DOHH2 (cell line): ENCODE data around the gene UCHL3.

Experiments
- H3F3A ChIP-seq: fragments of 200-600 bp; sonication (generic), shearing (Covaris generic); 2 replicates; pipeline ENCODE4 v1.6.0; 2016; ENCODE audit warnings: antibody characterized with exemption, mild to moderate bottlenecking; ENCODE audit not compliant: control insufficient read depth, insufficient read depth
- H3K27ac ChIP-seq: fragments of 200-600 bp; sonication (generic); 2 replicates; pipeline ENCODE4 v1.5.1; 2014; ENCODE audit warnings: low read depth, mild to moderate bottlenecking, low read length, moderate library complexity
- H3K27me3 ChIP-seq: fragments of 200-600 bp; sonication (generic); 2 replicates; pipeline ENCODE4 v1.6.1; 2014; ENCODE audit warnings: mild to moderate bottlenecking, low read length, mixed read lengths; ENCODE audit not compliant: control insufficient read depth
- H3K36me3 ChIP-seq: fragments of 200-600 bp; sonication (generic); 2 replicates; pipeline ENCODE4 v1.6.1; 2014; ENCODE audit warnings: mild to moderate bottlenecking, low read length, moderate library complexity, mixed read lengths; ENCODE audit not compliant: control insufficient read depth
- H3K4me1 ChIP-seq: fragments of 200-600 bp; sonication (generic); 2 replicates; pipeline ENCODE4 v1.6.1; 2014; ENCODE audit warnings: mild to moderate bottlenecking, low read length, mixed read lengths; ENCODE audit not compliant: control insufficient read depth
- H3K4me2 ChIP-seq: fragments of 200-600 bp; sonication (generic); 2 replicates; pipeline ENCODE4 v1.6.0; 2014; ENCODE audit warnings: mild to moderate bottlenecking, low read length, moderate library complexity
- H3K4me3 ChIP-seq: fragments of 200-600 bp; sonication (generic); 2 replicates; pipeline ENCODE4 v1.5.1; 2014; ENCODE audit warnings: mild to moderate bottlenecking, low read length, mixed read lengths
- H3K79me2 ChIP-seq: fragments of 200-600 bp; sonication (generic); 2 replicates; pipeline ENCODE4 v1.6.1; 2014; ENCODE audit warnings: mild to moderate bottlenecking, low read length, mixed read lengths; ENCODE audit not compliant: control insufficient read depth
- H3K9me2 ChIP-seq: fragments of 200-600 bp; sonication (generic); replicated peaks from 2 replicates; pipeline ENCODE4 v1.6.1; 2014; ENCODE audit warnings: mild to moderate bottlenecking, low read length, mixed read lengths; ENCODE audit not compliant: control insufficient read depth
- H3K9me3 ChIP-seq: fragments of 200-600 bp; sonication (generic); 2 replicates; pipeline ENCODE4 v1.6.1; 2014; ENCODE audit warnings: antibody characterized with exemption, low read length, mixed read lengths; ENCODE audit not compliant: control insufficient read depth, insufficient read depth
- H4K20me1 ChIP-seq: fragments of 200-600 bp; sonication (generic); 2 replicates; pipeline ENCODE4 v1.6.0; 2014; ENCODE audit warnings: low read depth, mild to moderate bottlenecking, antibody characterized with exemption, low read length, moderate library complexity; ENCODE audit not compliant: control insufficient read depth, insufficient read depth
- EZH2phosphoT487 ChIP-seq: fragments of 200-600 bp; sonication (generic); IDR thresholded peaks from 2 replicates; pipeline ENCODE4 v1.6.1; 2017; ENCODE audit warnings: borderline replicate concordance, mild to moderate bottlenecking, antibody characterized with exemption, low read length, moderate library complexity, mixed read lengths
- TF ChIP-seq, protein P1 (sequence below): fragments of 200-600 bp; sonication (generic); IDR thresholded peaks from one replicate; pipeline ENCODE4 v1.5.1; 2014; ENCODE audit warnings: antibody characterized with exemption, mild to moderate bottlenecking, low read depth, low read length; ENCODE audit not compliant: poor library complexity, severe bottlenecking

The UCHL3 gene

DNA sequence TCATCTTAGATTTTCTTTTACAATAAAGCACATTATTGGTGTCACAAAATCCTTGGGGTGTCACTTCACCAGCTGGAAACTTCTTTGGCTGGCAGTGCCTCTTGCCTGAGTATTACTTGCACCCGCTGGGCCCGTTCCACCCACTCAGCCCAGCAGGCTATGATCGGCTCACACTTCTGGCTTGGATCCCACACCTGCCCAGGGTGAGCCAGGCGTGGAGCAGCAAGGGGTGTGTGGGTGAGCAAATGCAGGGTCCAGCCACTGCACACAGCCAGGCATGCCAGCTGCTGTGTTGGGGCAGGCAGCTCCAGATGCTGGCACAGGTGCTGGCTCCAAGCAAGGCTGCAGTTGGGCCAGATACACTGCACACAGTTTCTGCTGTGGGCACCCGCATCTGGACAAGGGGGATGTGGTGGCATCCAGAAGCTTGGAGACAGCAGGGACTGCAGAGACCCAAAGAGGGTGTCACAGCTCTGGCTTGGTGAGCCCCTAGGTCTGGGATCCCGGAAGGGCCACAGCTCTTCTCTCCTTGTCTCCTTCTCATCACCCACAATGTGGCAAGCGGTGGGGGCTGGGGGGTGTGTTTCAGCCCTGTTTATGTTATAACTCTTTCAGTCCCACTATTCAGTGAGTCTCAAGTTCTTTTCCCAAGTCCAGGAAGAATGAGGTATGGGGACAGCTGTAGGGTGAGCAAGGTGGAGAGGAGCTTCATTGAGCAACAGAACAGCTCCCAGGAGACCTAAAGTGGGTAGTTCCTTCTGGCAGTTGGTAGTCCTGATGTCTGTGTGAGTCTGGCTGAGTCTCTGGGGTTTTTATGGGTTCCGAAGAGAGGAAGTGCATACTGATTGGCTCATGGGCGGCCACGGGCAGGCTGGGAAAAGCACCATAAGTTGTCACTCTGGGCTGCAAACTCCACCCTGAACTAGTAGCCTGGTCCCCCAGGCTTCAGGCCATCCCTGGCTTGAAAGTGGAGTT lies 42.3 kb upstream of the UCHL3 start:
- Histone ChIP-seq H3K36me3 (no peaks in the 10 kb centered on the region), H3K9me2 (no peaks in the 10 kb centered on the region), H4K20me1 (no peaks in the 10 kb centered on the region), H3K4me1 (peaks cover 25% of the 10 kb centered on the region), H3K79me2 (no peaks in the 10 kb centered on the region), H3K4me2 (no peak overlapping the region), H3K27ac (no peak overlapping the region), H3F3A (0 out of 2 replicates have a peak, but pooled peaks cover 5% of the 10 kb centered on the region), H3K27me3 (no peaks in the 10 kb centered on the region), H3K4me3 (no peak overlapping the region), H3K9me3 (peaks cover 5% of the 10 kb centered on the region; the same call in 1 of the 2 replicates)
- no peak for TF ChIP-seq EZH2phosphoT487
- TF ChIP-seq, protein P1, sequence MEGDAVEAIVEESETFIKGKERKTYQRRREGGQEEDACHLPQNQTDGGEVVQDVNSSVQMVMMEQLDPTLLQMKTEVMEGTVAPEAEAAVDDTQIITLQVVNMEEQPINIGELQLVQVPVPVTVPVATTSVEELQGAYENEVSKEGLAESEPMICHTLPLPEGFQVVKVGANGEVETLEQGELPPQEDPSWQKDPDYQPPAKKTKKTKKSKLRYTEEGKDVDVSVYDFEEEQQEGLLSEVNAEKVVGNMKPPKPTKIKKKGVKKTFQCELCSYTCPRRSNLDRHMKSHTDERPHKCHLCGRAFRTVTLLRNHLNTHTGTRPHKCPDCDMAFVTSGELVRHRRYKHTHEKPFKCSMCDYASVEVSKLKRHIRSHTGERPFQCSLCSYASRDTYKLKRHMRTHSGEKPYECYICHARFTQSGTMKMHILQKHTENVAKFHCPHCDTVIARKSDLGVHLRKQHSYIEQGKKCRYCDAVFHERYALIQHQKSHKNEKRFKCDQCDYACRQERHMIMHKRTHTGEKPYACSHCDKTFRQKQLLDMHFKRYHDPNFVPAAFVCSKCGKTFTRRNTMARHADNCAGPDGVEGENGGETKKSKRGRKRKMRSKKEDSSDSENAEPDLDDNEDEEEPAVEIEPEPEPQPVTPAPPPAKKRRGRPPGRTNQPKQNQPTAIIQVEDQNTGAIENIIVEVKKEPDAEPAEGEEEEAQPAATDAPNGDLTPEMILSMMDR = no peak

DNA sequence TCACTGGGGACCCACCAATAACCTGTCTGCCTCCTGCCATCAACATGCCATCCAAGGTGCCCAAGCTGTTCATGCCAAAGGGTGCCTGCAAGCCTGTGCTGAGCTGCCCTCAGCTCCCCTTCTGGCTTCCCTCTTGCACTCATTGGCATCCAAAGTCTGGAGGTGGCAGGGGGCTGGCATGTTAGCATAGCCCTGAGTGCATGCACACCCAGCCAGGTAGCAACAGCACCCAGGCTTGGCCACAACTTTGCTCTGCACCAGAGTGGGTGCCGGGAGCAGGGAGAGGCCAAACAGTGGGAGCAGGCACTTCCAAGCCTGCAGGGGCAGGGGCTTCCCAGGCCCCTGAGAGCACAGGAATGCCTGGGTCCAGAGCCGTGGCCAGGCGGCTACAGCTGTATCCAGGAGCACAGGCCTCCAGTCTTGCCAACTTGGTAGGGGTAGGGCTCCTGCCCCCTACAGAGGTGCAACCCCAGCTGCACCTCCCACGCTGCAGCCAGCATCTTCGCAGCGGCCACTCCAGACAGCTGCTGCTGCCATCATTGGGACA lies 41.5 kb upstream of the UCHL3 start:
- H3K36me3 ChIP-seq = no peaks in the 10 kb centered on the region
- H3F3A ChIP-seq = 0 out of 2 replicates have a peak, but pooled peaks cover 5% of the 10 kb centered on the region
- no peaks in the 10 kb centered on the region for H4K20me1 ChIP-seq
- H3K27me3 ChIP-seq = no peaks in the 10 kb centered on the region
- H3K4me3 ChIP-seq = no peak overlapping the region
- no peaks in the 10 kb centered on the region for H3K79me2 ChIP-seq
- H3K4me2 ChIP-seq = no peak overlapping the region
- H3K9me3 ChIP-seq = peaks cover 5% of the 10 kb centered on the region; the same call in 1 of the 2 replicates
- no peak overlapping the region for H3K27ac ChIP-seq
- H3K9me2 ChIP-seq = no peaks in the 10 kb centered on the region
- peaks cover 27% of the 10 kb centered on the region for H3K4me1 ChIP-seq
- TF ChIP-seq, protein P1 = no peak
- no peak for TF ChIP-seq EZH2phosphoT487

DNA sequence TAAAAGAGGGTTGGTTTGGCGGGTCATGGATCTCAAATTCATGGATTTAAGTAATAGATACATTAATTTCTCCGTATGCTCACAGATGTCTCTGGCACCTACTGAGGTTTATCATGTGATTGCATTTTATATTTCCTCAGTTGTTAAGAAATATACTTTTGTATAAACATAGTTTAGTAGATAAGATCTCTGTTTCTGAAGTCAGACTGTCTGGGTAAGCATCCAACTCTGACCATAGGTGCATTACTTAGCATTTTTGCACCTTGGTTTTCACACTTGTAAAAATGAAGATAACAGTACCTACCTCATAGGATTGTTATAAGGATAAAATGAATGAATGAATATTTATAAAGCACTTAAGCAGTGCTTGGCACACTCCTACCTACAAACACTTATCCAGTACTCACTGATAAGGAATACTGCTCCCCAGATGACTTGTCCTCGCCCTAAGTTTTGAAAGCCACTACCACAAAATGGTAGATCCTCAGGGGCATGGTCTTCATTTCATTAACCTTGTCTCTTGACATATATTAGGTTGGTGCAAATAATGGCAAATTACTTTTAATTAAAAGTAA lies 38.5 kb upstream of the UCHL3 start:
- Histone ChIP-seq H3K4me3 (no peak overlapping the region), H3F3A (0 out of 2 replicates have a peak, but pooled peaks cover 5% of the 10 kb centered on the region), H3K4me1 (peaks cover 14% of the 10 kb centered on the region), H4K20me1 (no peaks in the 10 kb centered on the region), H3K4me2 (no peak overlapping the region), H3K27me3 (no peaks in the 10 kb centered on the region), H3K36me3 (no peaks in the 10 kb centered on the region), H3K79me2 (no peaks in the 10 kb centered on the region), H3K9me2 (no peaks in the 10 kb centered on the region), H3K27ac (no peak overlapping the region), H3K9me3 (peaks cover 6% of the 10 kb centered on the region; the same call in 1 of the 2 replicates)
- TF ChIP-seq, protein P1 = no peak
- no peak for TF ChIP-seq EZH2phosphoT487
